HG03280 (cell line): ENCODE results near the gene NREP.

Experiments
- ATAC-seq: cut with Tn5 transposase; IDR thresholded peaks from one replicate; pipeline ENCODE4 v1.9.1; 2021; ENCODE audit warnings: mild to moderate bottlenecking, moderate library complexity; ENCODE audit not compliant: unreplicated experiment

The NREP gene

GRCh38 chr5:111699324-111699723 lies 57.7 kb downstream of the NREP start:
- no peak for ATAC-seq

- ATAC-seq = no peak
Observed at GRCh38 chr5:111697881-111698757, 58.9 kb downstream of the NREP start.

GRCh38 chr5:111697215-111697614 lies 59.8 kb downstream of the NREP start:
- no peak for ATAC-seq

GRCh38 chr5:111695991-111696390 lies 61.0 kb downstream of the NREP start:
- ATAC-seq = no peak

- no peak for ATAC-seq
Observed at GRCh38 chr5:111694133-111694532, 62.9 kb downstream of the NREP start.

- ATAC-seq = no peak
Observed at GRCh38 chr5:111691914-111692313, 65.1 kb downstream of the NREP start.

- ATAC-seq = no peak
Observed at GRCh38 chr5:111691508-111691907, 65.5 kb downstream of the NREP start.

GRCh38 chr5:111689357-111689935 lies 67.5 kb downstream of the NREP start:
- no peak for ATAC-seq

- ATAC-seq = peak; percentile 72
Observed at GRCh38 chr5:111685969-111686368, 71.0 kb downstream of the NREP start.

- no peak for ATAC-seq
Observed at GRCh38 chr5:111682641-111683040, 74.4 kb downstream of the NREP start.

GRCh38 chr5:111682121-111682520 lies 74.9 kb downstream of the NREP start:
- ATAC-seq = no peak

GRCh38 chr5:111681414-111682120 lies 75.4 kb downstream of the NREP start:
- ATAC-seq = no peak

GRCh38 chr5:111680737-111681413 lies 76.1 kb downstream of the NREP start:
- ATAC-seq = no peak

GRCh38 chr5:111679611-111680010 lies 77.4 kb downstream of the NREP start:
- no peak for ATAC-seq
